ENCODE data around the gene PTCD3.
A peak's percentile ranks its signal among the peaks of the same experiment; 100 is the strongest.

PTCD3 gene

GRCh38 chr2:86105969-86106945, at the start of gene PTCD3:
Gene PTCD3 (plus strand): TSS chr2:86106235. CDS start chr2:86106248, 13 bp downstream.
- DNase-seq (ENCODE audit: low read depth): peak; percentile 86

GRCh38 chr2:86056590-86057331, 49.3 kb upstream of the PTCD3 start:
- no peak for DNase-seq (ENCODE audit: low read depth)

GRCh38 chr2:86062043-86062442, 44.0 kb upstream of the PTCD3 start:
- DNase-seq (ENCODE audit: low read depth): no peak

GRCh38 chr2:86064006-86064405, 42.0 kb upstream of the PTCD3 start:
- DNase-seq (ENCODE audit: low read depth): no peak

- no peak for DNase-seq (ENCODE audit: low read depth)
Observed at GRCh38 chr2:86065512-86065911, 40.5 kb upstream of the PTCD3 start.

- no peak for DNase-seq (ENCODE audit: low read depth)
Observed at GRCh38 chr2:86066007-86066578, 39.9 kb upstream of the PTCD3 start.

GRCh38 chr2:86066915-86067314, 39.1 kb upstream of the PTCD3 start:
- DNase-seq (ENCODE audit: low read depth): no peak

- no peak for DNase-seq (ENCODE audit: low read depth)
Observed at GRCh38 chr2:86068136-86068588, 37.9 kb upstream of the PTCD3 start.

- no peak for DNase-seq (ENCODE audit: low read depth)
Observed at GRCh38 chr2:86068648-86069047, 37.4 kb upstream of the PTCD3 start.

GRCh38 chr2:86069091-86069685, 36.8 kb upstream of the PTCD3 start:
- no peak for DNase-seq (ENCODE audit: low read depth)

- no peak for DNase-seq (ENCODE audit: low read depth)
Observed at GRCh38 chr2:86069783-86070339, 36.2 kb upstream of the PTCD3 start.

- DNase-seq (ENCODE audit: low read depth): no peak
Observed at GRCh38 chr2:86070868-86071267, 35.2 kb upstream of the PTCD3 start.

- DNase-seq (ENCODE audit: low read depth): no peak
Observed at GRCh38 chr2:86072271-86072858, 33.7 kb upstream of the PTCD3 start.

- no peak for DNase-seq (ENCODE audit: low read depth)
Observed at GRCh38 chr2:86073225-86073624, 32.8 kb upstream of the PTCD3 start.

- no peak for DNase-seq (ENCODE audit: low read depth)
Observed at GRCh38 chr2:86074256-86074655, 31.8 kb upstream of the PTCD3 start.

GRCh38 chr2:86074811-86075210, 31.2 kb upstream of the PTCD3 start:
- no peak for DNase-seq (ENCODE audit: low read depth)

GRCh38 chr2:86075886-86076285, 30.1 kb upstream of the PTCD3 start:
- DNase-seq (ENCODE audit: low read depth): no peak

- peak; percentile 20 for DNase-seq (ENCODE audit: low read depth)
Observed at GRCh38 chr2:86078774-86079545, 27.1 kb upstream of the PTCD3 start.

GRCh38 chr2:86079981-86080911, 25.8 kb upstream of the PTCD3 start:
- DNase-seq (ENCODE audit: low read depth): peak; percentile 48

GRCh38 chr2:86081724-86082123, 24.3 kb upstream of the PTCD3 start:
- DNase-seq (ENCODE audit: low read depth): no peak
